Measurements from ENCODE around the gene APEH.
A peak's percentile ranks its signal among the peaks of the same experiment; 100 is the strongest.
"Not testable (repeated sequence)": the region's sequence is repeated elsewhere in the genome, so short reads cannot be mapped to it uniquely, and the experiment has no call there.

APEH gene

GRCh38 chr3:49680493-49681231 lies 6.5 kb downstream of the APEH start:
- H3K9me3 ChIP-seq (ENCODE audit: control insufficient read depth in 2 of 2, low read length in 2 of 2): no peaks in the 10 kb centered on the region
- H3K27me3 ChIP-seq (ENCODE audit: control insufficient read depth in 2 of 2, insufficient read depth in 2 of 2, low read length in 2 of 2): no peaks in the 10 kb centered on the region
- peaks cover 74 to 83% of the 10 kb centered on the region in 2 donors for H3K36me3 ChIP-seq (ENCODE audit: control insufficient read depth in 2 of 2, insufficient read depth in 2 of 2, low read length in 2 of 2)
- H3K4me1 ChIP-seq (ENCODE audit: control insufficient read depth in 2 of 2, insufficient read depth in 2 of 2, low read length in 2 of 2): no peaks in the 10 kb centered on the region
- H3K4me3 ChIP-seq (ENCODE audit: low read length in 2 of 2): no peak overlapping the region
- no peak overlapping the region for H3K27ac ChIP-seq (ENCODE audit: low read depth in 2 of 2, low read length in 2 of 2)
- no peak overlapping the region for H3K9ac ChIP-seq (ENCODE audit: low read depth in 1 of 2, low read length in 2 of 2)

- Histone ChIP-seq H3K9me3 (ENCODE audit: control insufficient read depth in 2 of 2, low read length in 2 of 2) (no peaks in the 10 kb centered on the region), H3K36me3 (ENCODE audit: control insufficient read depth in 2 of 2, insufficient read depth in 2 of 2, low read length in 2 of 2) (peaks cover 72 to 77% of the 10 kb centered on the region in 2 donors), H3K4me3 (ENCODE audit: low read length in 2 of 2) (no peak overlapping the region), H3K9ac (ENCODE audit: low read depth in 1 of 2, low read length in 2 of 2) (no peak overlapping the region), H3K27ac (ENCODE audit: low read depth in 2 of 2, low read length in 2 of 2) (no peak overlapping the region), H3K4me1 (ENCODE audit: control insufficient read depth in 2 of 2, insufficient read depth in 2 of 2, low read length in 2 of 2) (no peaks in the 10 kb centered on the region), H3K27me3 (ENCODE audit: control insufficient read depth in 2 of 2, insufficient read depth in 2 of 2, low read length in 2 of 2) (no peaks in the 10 kb centered on the region)
Measured at GRCh38 chr3:49681232-49681522, 7.0 kb downstream of the APEH start.

DNA sequence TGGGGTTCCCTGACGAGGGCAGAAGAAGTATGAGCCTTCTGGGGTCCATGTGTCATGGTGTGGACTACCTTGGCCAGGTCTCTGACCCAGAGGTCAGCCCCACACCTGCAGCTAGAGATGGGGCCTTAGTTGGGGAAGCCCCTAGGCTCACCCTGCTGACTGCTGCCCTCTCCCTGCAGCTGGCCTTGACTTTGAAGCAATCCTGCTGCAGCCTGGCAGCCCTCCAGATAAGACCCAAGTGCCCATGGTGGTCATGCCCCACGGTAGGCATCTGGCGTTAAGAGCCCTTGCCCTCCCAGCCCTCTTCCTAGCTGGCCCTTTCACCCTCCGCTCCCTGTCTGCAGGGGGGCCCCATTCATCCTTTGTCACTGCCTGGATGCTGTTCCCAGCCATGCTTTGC lies 7.4 kb downstream of the APEH start:
- Histone ChIP-seq H3K27me3 (ENCODE audit: control insufficient read depth in 2 of 2, insufficient read depth in 2 of 2, low read length in 2 of 2) (no peaks in the 10 kb centered on the region), H3K36me3 (ENCODE audit: control insufficient read depth in 2 of 2, insufficient read depth in 2 of 2, low read length in 2 of 2) (peaks cover 69 to 74% of the 10 kb centered on the region in 2 donors), H3K9me3 (ENCODE audit: control insufficient read depth in 2 of 2, low read length in 2 of 2) (no peaks in the 10 kb centered on the region), H3K4me1 (ENCODE audit: control insufficient read depth in 2 of 2, insufficient read depth in 2 of 2, low read length in 2 of 2) (no peaks in the 10 kb centered on the region), H3K27ac (ENCODE audit: low read depth in 2 of 2, low read length in 2 of 2) (no peak overlapping the region), H3K4me3 (ENCODE audit: low read length in 2 of 2) (no peak overlapping the region), H3K9ac (ENCODE audit: low read depth in 1 of 2, low read length in 2 of 2) (no peak overlapping the region)

DNA sequence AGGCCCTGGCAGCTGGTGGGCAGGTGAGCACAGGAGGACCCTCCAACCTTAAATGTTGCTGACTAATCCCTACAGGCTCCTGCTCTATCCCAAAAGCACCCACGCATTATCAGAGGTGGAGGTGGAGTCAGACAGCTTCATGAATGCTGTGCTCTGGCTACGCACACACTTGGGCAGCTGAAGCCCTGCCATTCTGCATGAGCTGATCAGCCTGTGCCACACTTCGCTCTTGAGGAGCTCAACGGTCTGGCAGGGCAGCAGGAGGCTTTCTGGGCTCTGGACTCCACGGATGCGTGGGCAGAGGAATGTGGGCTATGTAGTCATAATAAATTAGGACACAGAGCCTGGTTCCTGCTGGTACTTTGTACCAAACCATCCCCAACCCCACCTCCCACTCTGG lies 9.0 kb downstream of the APEH start:
- no peaks in the 10 kb centered on the region for H3K27me3 ChIP-seq (ENCODE audit: control insufficient read depth in 2 of 2, insufficient read depth in 2 of 2, low read length in 2 of 2)
- no peak overlapping the region for H3K27ac ChIP-seq (ENCODE audit: low read depth in 2 of 2, low read length in 2 of 2)
- H3K4me1 ChIP-seq (ENCODE audit: control insufficient read depth in 2 of 2, insufficient read depth in 2 of 2, low read length in 2 of 2): peaks cover 3% of the 10 kb centered on the region in 2 donors
- no peaks in the 10 kb centered on the region for H3K9me3 ChIP-seq (ENCODE audit: control insufficient read depth in 2 of 2, low read length in 2 of 2)
- H3K9ac ChIP-seq (ENCODE audit: low read depth in 1 of 2, low read length in 2 of 2): no peak overlapping the region
- H3K4me3 ChIP-seq (ENCODE audit: low read length in 2 of 2): no peak overlapping the region
- H3K36me3 ChIP-seq (ENCODE audit: control insufficient read depth in 2 of 2, insufficient read depth in 2 of 2, low read length in 2 of 2): peaks cover 53 to 58% of the 10 kb centered on the region in 2 donors

GRCh38 chr3:49684453-49684852 lies 10.3 kb downstream of the APEH start:
- H3K4me1 ChIP-seq (ENCODE audit: control insufficient read depth in 2 of 2, insufficient read depth in 2 of 2, low read length in 2 of 2); H3K27me3 ChIP-seq (ENCODE audit: control insufficient read depth in 2 of 2, insufficient read depth in 2 of 2, low read length in 2 of 2); H3K4me3 ChIP-seq (ENCODE audit: low read length in 2 of 2); H3K27ac ChIP-seq (ENCODE audit: low read depth in 2 of 2, low read length in 2 of 2); H3K9me3 ChIP-seq (ENCODE audit: control insufficient read depth in 2 of 2, low read length in 2 of 2); H3K9ac ChIP-seq (ENCODE audit: low read depth in 1 of 2, low read length in 2 of 2): not testable (repeated sequence)
- H3K36me3 ChIP-seq (ENCODE audit: control insufficient read depth in 2 of 2, insufficient read depth in 2 of 2, low read length in 2 of 2): peaks cover 40 to 45% of the 10 kb centered on the region in 2 donors

DNA sequence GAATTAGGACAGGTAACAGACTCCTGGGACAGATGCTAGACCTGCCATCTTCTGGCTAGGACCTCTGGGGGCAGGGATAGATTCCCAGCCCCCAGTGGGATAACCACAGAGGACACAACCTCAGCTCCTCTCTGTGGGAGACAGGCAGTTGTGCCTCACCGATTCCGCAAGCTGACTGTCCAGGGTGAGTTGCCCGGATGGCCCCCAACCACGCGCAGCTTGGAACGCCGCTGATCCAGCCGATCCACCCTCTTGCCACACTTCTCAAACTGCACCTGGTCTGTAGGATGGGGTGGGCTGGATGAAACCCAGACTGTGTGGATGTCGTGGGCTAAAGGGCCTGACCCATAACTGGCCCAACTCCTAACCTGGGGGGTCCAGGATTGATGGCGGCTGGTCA lies 11.0 kb downstream of the APEH start:
- H3K36me3 ChIP-seq (ENCODE audit: control insufficient read depth in 2 of 2, insufficient read depth in 2 of 2, low read length in 2 of 2): peaks cover 34 to 38% of the 10 kb centered on the region in 2 donors

GRCh38 chr3:49685846-49686245 lies 11.7 kb downstream of the APEH start:
- not testable (repeated sequence) for H3K4me3 ChIP-seq (ENCODE audit: low read length in 2 of 2); H3K27me3 ChIP-seq (ENCODE audit: control insufficient read depth in 2 of 2, insufficient read depth in 2 of 2, low read length in 2 of 2); H3K27ac ChIP-seq (ENCODE audit: low read depth in 2 of 2, low read length in 2 of 2); H3K9ac ChIP-seq (ENCODE audit: low read depth in 1 of 2, low read length in 2 of 2); H3K9me3 ChIP-seq (ENCODE audit: control insufficient read depth in 2 of 2, low read length in 2 of 2)
- H3K36me3 ChIP-seq (ENCODE audit: control insufficient read depth in 2 of 2, insufficient read depth in 2 of 2, low read length in 2 of 2): peaks cover 28 to 31% of the 10 kb centered on the region in 2 donors
- H3K4me1 ChIP-seq (ENCODE audit: control insufficient read depth in 2 of 2, insufficient read depth in 2 of 2, low read length in 2 of 2): peaks cover 11 to 17% of the 10 kb centered on the region in 2 donors

More for the DNA sequence above, 11.0 kb downstream of the APEH start:
- not testable (repeated sequence) for H3K27me3 ChIP-seq (ENCODE audit: control insufficient read depth in 2 of 2, insufficient read depth in 2 of 2, low read length in 2 of 2); H3K4me3 ChIP-seq (ENCODE audit: low read length in 2 of 2); H3K9me3 ChIP-seq (ENCODE audit: control insufficient read depth in 2 of 2, low read length in 2 of 2); H3K27ac ChIP-seq (ENCODE audit: low read depth in 2 of 2, low read length in 2 of 2); H3K9ac ChIP-seq (ENCODE audit: low read depth in 1 of 2, low read length in 2 of 2)
- H3K4me1 ChIP-seq (ENCODE audit: control insufficient read depth in 2 of 2, insufficient read depth in 2 of 2, low read length in 2 of 2): peaks cover 8 to 10% of the 10 kb centered on the region in 2 donors

DNA sequence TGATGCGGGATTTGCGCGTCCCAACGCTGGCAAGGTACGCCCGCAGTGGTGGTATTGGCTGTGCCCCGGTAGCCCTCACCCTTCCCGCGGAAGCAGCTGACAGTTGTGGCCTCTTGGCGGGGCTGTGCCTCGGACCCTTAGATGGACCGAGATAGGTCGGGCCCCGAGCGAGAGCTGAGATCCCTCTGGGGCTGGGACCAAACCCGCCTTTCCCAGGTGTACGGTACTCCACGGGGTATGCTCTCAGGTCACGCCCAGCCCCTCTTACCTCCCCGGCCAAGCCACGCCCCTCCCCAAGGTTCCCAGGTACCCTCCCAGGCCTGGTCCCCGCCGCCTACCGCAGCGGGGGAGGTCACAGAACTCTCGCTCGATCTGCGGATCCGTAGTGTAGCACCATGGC lies 12.2 kb downstream of the APEH start:
- H3K9me3 ChIP-seq (ENCODE audit: control insufficient read depth in 2 of 2, low read length in 2 of 2): not testable (repeated sequence)

GRCh38 chr3:49686769-49687423 lies 12.7 kb downstream of the APEH start:
- Histone ChIP-seq H3K36me3 (ENCODE audit: control insufficient read depth in 2 of 2, insufficient read depth in 2 of 2, low read length in 2 of 2) (peaks cover 20% of the 10 kb centered on the region in 2 donors), H3K4me3 (ENCODE audit: low read length in 2 of 2) (peak overlapping the region; percentile 43 to 62), H3K9ac (ENCODE audit: low read depth in 1 of 2, low read length in 2 of 2) (peak overlapping the region in 1 of 2 donors; percentile 51), H3K4me1 (ENCODE audit: control insufficient read depth in 2 of 2, insufficient read depth in 2 of 2, low read length in 2 of 2) (peaks cover 11 to 20% of the 10 kb centered on the region in 2 donors)
- not testable (repeated sequence) for H3K27me3 ChIP-seq (ENCODE audit: control insufficient read depth in 2 of 2, insufficient read depth in 2 of 2, low read length in 2 of 2); H3K27ac ChIP-seq (ENCODE audit: low read depth in 2 of 2, low read length in 2 of 2); H3K9me3 ChIP-seq (ENCODE audit: control insufficient read depth in 2 of 2, low read length in 2 of 2)

More for the DNA sequence above, 12.2 kb downstream of the APEH start:
- H3K9ac ChIP-seq (ENCODE audit: low read depth in 1 of 2, low read length in 2 of 2): peak overlapping the region in 1 of 2 donors; percentile 51
- H3K27ac ChIP-seq (ENCODE audit: low read depth in 2 of 2, low read length in 2 of 2); H3K27me3 ChIP-seq (ENCODE audit: control insufficient read depth in 2 of 2, insufficient read depth in 2 of 2, low read length in 2 of 2): not testable (repeated sequence)
- H3K36me3 ChIP-seq (ENCODE audit: control insufficient read depth in 2 of 2, insufficient read depth in 2 of 2, low read length in 2 of 2): peaks cover 25 to 26% of the 10 kb centered on the region in 2 donors
- H3K4me1 ChIP-seq (ENCODE audit: control insufficient read depth in 2 of 2, insufficient read depth in 2 of 2, low read length in 2 of 2): peaks cover 11 to 19% of the 10 kb centered on the region in 2 donors
- peak overlapping the region; percentile 43 to 62 for H3K4me3 ChIP-seq (ENCODE audit: low read length in 2 of 2)

DNA sequence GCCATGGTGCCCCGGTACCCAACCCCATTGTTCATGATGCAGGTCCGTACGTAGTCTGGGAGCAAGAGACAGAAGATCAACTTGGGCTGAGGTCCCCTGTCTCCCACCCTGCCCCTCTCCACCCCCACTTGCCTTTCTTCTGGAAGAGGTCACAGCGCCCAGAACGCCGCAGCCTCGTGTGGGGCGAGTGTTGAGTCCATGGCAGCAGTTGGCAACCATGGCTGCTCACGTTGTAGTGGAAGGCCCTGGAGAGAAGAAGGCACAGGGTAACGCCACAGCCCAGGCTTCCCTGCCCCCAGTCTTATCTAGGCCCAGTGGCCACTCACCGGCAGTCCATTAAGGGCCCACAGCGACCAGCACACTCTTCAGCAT lies 13.3 kb downstream of the APEH start:
- H3K27ac ChIP-seq (ENCODE audit: low read depth in 2 of 2, low read length in 2 of 2); H3K9me3 ChIP-seq (ENCODE audit: control insufficient read depth in 2 of 2, low read length in 2 of 2); H3K9ac ChIP-seq (ENCODE audit: low read depth in 1 of 2, low read length in 2 of 2); H3K27me3 ChIP-seq (ENCODE audit: control insufficient read depth in 2 of 2, insufficient read depth in 2 of 2, low read length in 2 of 2); H3K4me3 ChIP-seq (ENCODE audit: low read length in 2 of 2): not testable (repeated sequence)
- peaks cover 11 to 20% of the 10 kb centered on the region in 2 donors for H3K4me1 ChIP-seq (ENCODE audit: control insufficient read depth in 2 of 2, insufficient read depth in 2 of 2, low read length in 2 of 2)
- peaks cover 15% of the 10 kb centered on the region in 2 donors for H3K36me3 ChIP-seq (ENCODE audit: control insufficient read depth in 2 of 2, insufficient read depth in 2 of 2, low read length in 2 of 2)
